Right atrium auricular region (tissue), 2 donors: ENCODE data around the gene CNTRL. TPM values are rescaled to one million over a fixed set of nuclear protein-coding genes. Genes with fewer than 3 reads are reported as not detected.

Source experiments
- DNase-seq: peaks from one replicate; pipeline ENCODE4 v3.0.0-alpha.2; 2019; ENCODE audit warnings: low spot score
- H3K27ac ChIP-seq, 2 donors: fragments of 200-600 bp; sonication (generic); 1 replicate in 1 of 2; 2 replicates in 1 of 2; pipeline ENCODE4 v1.5.1; 2016 to 2019
- H3K27me3 ChIP-seq, 2 donors: fragments of 200-600 bp; sonication (generic); one replicate each; pipeline versions ENCODE4 v1.5.1 to v1.6.0; 2017 to 2019
- H3K36me3 ChIP-seq: fragments of 200-600 bp; sonication (generic); one replicate; pipeline ENCODE4 v1.5.1; 2016
- H3K4me1 ChIP-seq, 2 donors: fragments of 200-600 bp; sonication (generic); one replicate each; pipeline versions ENCODE4 v1.5.1 to v1.6.0; 2017 to 2019
- H3K4me3 ChIP-seq, 2 donors: fragments of 200-600 bp; sonication (generic); 1 replicate in 1 of 2; 2 replicates in 1 of 2; pipeline ENCODE4 v1.5.1; 2017 to 2019; ENCODE audit warnings: mild to moderate bottlenecking in 1 of 2, moderate library complexity in 1 of 2
- H3K9me3 ChIP-seq, 2 donors: fragments of 200-600 bp; sonication (generic); one replicate each; pipeline ENCODE4 v1.5.1; 2019
- CTCF ChIP-seq, 2 donors: fragments of 200-600 bp; sonication (generic); IDR thresholded peaks; one replicate each; pipeline ENCODE4 v1.5.1; 2019; ENCODE audit warnings: antibody characterized with exemption in 2 of 2
- total RNA-seq, 2 donors: library from RNA; depleted of rRNA; stranded (reverse); fragments of >200 nt; gene quantifications; one replicate each; pipeline ENCODE4 v1.1.0, GENCODE V29; 2016

CNTRL gene
- total RNA-seq, 2 donors from 2014 or later = 3.3 to 6.0 TPM

GRCh38 chr9:121183666-121184423 is 109.1 kb downstream of the CNTRL start:
- DNase-seq = no peak
- no peak for TF ChIP-seq CTCF (IDR thresholded peaks at IDR 0.05)
- Histone ChIP-seq H3K27ac (no peak overlapping the region), H3K9me3 (no peaks in the 10 kb centered on the region), H3K27me3 (no peaks in the 10 kb centered on the region), H3K4me3 (no peak overlapping the region), H3K36me3 (peaks cover 34% of the 10 kb centered on the region), H3K4me1 (peaks cover 0 to 60% of the 10 kb centered on the region in 2 donors)

GRCh38 chr9:121184463-121184862 is 109.7 kb downstream of the CNTRL start:
- H3K36me3 ChIP-seq = peaks cover 34% of the 10 kb centered on the region
- H3K4me3 ChIP-seq = no peak overlapping the region
- no peak overlapping the region for H3K27ac ChIP-seq

DNA sequence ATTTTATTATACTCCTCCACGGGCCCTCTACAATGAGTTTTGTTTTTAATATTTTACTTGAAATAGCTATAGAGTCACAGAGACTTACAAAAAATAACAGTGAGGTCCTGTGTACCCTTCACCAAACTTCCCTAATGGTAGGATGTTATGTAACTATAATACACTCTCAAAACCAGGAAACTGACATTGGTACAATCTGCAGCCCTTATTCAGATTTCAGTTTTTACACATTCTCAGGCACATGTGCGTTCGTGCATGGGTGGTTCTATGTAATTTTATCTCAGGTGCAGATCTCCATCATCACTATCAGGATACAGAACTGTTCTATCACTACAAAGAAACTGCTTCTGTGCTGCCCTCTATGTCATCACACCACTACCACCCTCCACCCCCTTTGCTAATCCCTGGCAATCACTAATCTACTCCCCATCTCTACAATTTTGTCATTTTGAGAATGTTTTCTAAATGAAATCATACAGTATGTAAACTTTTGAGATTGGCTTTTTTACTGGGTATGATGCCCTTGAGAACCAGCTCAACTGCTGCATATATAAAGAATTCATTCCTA is 110.5 kb downstream of the CNTRL start:
- H3K9me3 ChIP-seq = no peaks in the 10 kb centered on the region
- no peak overlapping the region for H3K4me3 ChIP-seq
- no peaks in the 10 kb centered on the region for H3K27me3 ChIP-seq
- peaks cover 0 to 64% of the 10 kb centered on the region in 2 donors for H3K4me1 ChIP-seq
- no peak overlapping the region for H3K27ac ChIP-seq
- TF ChIP-seq CTCF (IDR thresholded peaks at IDR 0.05) = no peak
- no peak for DNase-seq
- H3K36me3 ChIP-seq = peaks cover 28% of the 10 kb centered on the region

More at GRCh38 chr9:121184463-121184862, 109.7 kb downstream of the CNTRL start:
- no peak for DNase-seq
- TF ChIP-seq CTCF (IDR thresholded peaks at IDR 0.05) = no peak
- peaks cover 0 to 60% of the 10 kb centered on the region in 2 donors for H3K4me1 ChIP-seq
- H3K9me3 ChIP-seq = no peaks in the 10 kb centered on the region
- H3K27me3 ChIP-seq = no peaks in the 10 kb centered on the region

DNA sequence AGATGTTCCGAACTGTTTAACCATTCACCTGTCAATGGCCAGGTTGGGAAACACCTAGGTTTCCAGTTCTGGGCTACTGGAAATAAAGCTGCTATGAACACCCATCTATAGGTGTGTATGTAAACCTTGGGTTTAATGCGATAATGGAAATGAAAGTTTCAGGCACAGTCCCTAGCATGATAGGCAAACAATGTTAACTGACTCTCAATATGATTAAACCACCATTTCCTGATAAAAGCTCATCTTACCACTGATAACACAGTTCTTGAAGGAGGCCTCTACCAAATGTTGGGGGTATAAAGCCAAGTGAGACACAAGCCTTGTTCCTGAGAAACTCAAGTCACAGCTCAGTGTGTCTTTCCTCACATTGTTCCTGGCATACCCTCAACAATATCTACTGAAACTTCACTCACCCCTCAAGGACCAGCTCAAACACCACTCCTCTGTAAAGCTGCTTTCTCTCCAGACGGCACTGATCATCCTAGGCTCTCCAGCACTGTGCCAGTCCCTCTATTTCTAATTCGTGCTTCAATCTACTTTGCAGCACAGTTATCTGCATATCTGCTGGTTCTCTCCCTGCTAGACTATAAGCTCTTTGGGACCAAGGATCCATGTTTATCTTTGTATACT is 111.1 kb downstream of the CNTRL start:
- no peak for DNase-seq
- Histone ChIP-seq H3K27ac (no peak overlapping the region), H3K36me3 (peaks cover 24% of the 10 kb centered on the region), H3K4me3 (no peak overlapping the region), H3K4me1 (peaks cover 0 to 64% of the 10 kb centered on the region in 2 donors), H3K27me3 (no peaks in the 10 kb centered on the region), H3K9me3 (no peaks in the 10 kb centered on the region)
- TF ChIP-seq CTCF (IDR thresholded peaks at IDR 0.05) = no peak

DNA sequence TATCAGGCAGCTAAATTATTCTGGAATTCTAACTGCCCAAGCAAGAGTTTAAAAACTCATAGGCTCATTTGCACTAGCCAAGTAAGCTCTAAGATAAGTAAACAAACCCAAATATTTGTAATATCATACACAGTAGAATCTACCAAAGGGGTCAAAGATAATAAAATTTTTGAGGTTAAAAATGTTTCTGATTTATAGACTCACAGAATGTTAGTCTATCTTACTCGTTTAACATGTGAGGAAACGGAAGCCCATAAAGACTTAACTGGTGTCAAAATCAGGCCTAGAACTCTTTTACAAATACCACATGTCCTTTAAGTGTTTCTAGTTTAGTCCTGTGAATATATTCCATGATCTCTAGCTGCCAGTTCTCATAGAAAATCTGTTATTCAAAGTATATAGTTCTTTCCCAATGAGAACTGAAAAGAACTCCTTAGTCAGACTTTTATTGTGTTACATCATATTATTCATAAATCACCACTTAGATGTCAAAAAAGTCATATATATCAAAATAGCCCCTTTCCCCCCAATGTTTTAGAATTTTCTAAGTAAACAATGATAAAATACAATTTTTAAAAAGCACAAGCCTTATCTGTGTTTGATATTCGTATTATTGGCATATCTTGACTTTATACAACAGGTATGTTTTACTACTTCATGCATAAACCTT is 113.0 kb downstream of the CNTRL start:
- Histone ChIP-seq H3K4me1 (peaks cover 0 to 68% of the 10 kb centered on the region in 2 donors), H3K36me3 (peaks cover 7% of the 10 kb centered on the region), H3K27me3 (no peaks in the 10 kb centered on the region), H3K27ac (no peak overlapping the region), H3K9me3 (no peaks in the 10 kb centered on the region), H3K4me3 (no peak overlapping the region)
- DNase-seq = no peak
- TF ChIP-seq CTCF (IDR thresholded peaks at IDR 0.05) = no peak
